Activated CD4-positive, alpha-beta memory T cell treated with anti-CD3 and anti-CD28 coated beads, Interleukin-2, amount 10 ng/mL, durations not matched to agents 7 days and 5 days (primary cell): ENCODE measurements around the gene ROR2. TPM values are rescaled to one million over a fixed set of nuclear protein-coding genes. Genes with fewer than 3 reads are reported as not detected.

Source experiments
- CTCF ChIA-PET: fragments of 350-600 bp; sonication (Branson Sonifier 250); formaldehyde crosslinking; loops from one replicate; lab custom pipeline; 2021; ENCODE audit warnings: antibody characterized with exemption, inconsistent platforms; lab: Charles Lee
- POLR2A ChIA-PET: fragments of 350-600 bp; sonication (Branson Sonifier 250); formaldehyde crosslinking; loops from one replicate; lab custom pipeline; 2021; ENCODE audit warnings: antibody characterized with exemption; lab: Charles Lee
- DNase-seq: peaks from one replicate; pipeline ENCODE4 v3.0.0-alpha.2; 2020
- H3K27ac Mint-ChIP-seq: one replicate; pipeline ENCODE4 v1.8.0; 2021; ENCODE audit warnings: mild to moderate bottlenecking, mixed read lengths
- H3K27me3 Mint-ChIP-seq: one replicate; pipeline ENCODE4 v1.8.0; 2021; ENCODE audit warnings: mixed read lengths
- H3K36me3 Mint-ChIP-seq: one replicate; pipeline ENCODE4 v1.8.0; 2021; ENCODE audit warnings: low read depth, mixed read lengths
- H3K4me1 Mint-ChIP-seq: one replicate; pipeline ENCODE4 v1.8.0; 2021; ENCODE audit warnings: mixed read lengths
- H3K4me3 Mint-ChIP-seq: one replicate; pipeline ENCODE4 v1.8.0; 2021; ENCODE audit warnings: mild to moderate bottlenecking, mixed read lengths
- H3K9me3 Mint-ChIP-seq: one replicate; pipeline ENCODE4 v1.8.0; 2021; ENCODE audit warnings: mixed read lengths
- total RNA-seq, 2 experiments: library from RNA; stranded (reverse); gene quantifications; one replicate each; pipeline ENCODE4 v1.2.3, GENCODE V29; 2021

ROR2 gene
- total RNA-seq, 2 experiments from 2014 or later, result 2.1 TPM

DNA sequence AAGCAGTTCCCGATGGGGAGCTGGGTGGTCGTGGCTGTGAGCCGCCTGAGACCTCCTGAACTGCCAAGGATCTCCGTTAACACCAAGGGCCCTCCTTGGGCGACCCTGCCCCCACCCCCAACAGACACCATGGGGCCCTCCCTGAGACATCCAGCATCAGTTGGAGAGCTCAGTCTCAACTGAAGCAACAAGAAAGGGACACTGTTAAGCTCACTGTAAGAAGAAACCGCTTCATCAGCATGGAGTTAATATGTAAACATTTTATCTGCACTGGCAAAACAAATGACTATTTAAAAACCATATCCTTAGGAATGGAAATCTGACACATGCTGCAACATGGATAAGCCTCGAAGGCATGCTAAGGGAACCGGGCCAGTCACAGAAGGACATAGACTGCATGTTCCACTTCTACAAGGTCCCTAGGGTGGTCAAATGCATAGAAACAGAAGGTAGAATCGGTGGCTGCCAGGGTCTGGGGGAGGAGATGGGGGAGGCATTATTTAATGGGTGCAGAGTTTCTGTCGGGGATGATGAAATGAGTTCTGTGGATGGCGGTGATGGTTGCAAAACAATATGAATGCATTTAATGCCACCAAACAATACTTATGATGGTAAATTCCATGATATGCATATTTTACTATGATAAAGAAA lies 47.4 kb downstream of the ROR2 start:
- Mint-ChIP-seq H3K27ac (no peak overlapping the region), H3K27me3 (peaks cover 13% of the 10 kb centered on the region), H3K4me3 (no peak overlapping the region), H3K4me1 (peaks cover 9% of the 10 kb centered on the region), H3K36me3 (no peaks in the 10 kb centered on the region), H3K9me3 (no peaks in the 10 kb centered on the region)
- CTCF ChIA-PET, result no interaction called here
- no peak for DNase-seq
- POLR2A ChIA-PET, result no interaction called here

- CTCF ChIA-PET, result interaction anchor here (1.2 kb wide), 1 partner anchor 49 kb away, joined by 3 read pairs; the partner anchor contains the start of gene ROR2
- peaks cover 23% of the 10 kb centered on the region for H3K27me3 Mint-ChIP-seq
- POLR2A ChIA-PET, result no interaction called here
- no peak overlapping the region for H3K27ac Mint-ChIP-seq
- DNase-seq, result no peak
- no peaks in the 10 kb centered on the region for H3K4me1 Mint-ChIP-seq
- no peak overlapping the region for H3K4me3 Mint-ChIP-seq
- H3K9me3 Mint-ChIP-seq, result no peaks in the 10 kb centered on the region
- no peaks in the 10 kb centered on the region for H3K36me3 Mint-ChIP-seq
Measured at GRCh38 chr9:91900797-91901177, 49.2 kb downstream of the ROR2 start.

DNA sequence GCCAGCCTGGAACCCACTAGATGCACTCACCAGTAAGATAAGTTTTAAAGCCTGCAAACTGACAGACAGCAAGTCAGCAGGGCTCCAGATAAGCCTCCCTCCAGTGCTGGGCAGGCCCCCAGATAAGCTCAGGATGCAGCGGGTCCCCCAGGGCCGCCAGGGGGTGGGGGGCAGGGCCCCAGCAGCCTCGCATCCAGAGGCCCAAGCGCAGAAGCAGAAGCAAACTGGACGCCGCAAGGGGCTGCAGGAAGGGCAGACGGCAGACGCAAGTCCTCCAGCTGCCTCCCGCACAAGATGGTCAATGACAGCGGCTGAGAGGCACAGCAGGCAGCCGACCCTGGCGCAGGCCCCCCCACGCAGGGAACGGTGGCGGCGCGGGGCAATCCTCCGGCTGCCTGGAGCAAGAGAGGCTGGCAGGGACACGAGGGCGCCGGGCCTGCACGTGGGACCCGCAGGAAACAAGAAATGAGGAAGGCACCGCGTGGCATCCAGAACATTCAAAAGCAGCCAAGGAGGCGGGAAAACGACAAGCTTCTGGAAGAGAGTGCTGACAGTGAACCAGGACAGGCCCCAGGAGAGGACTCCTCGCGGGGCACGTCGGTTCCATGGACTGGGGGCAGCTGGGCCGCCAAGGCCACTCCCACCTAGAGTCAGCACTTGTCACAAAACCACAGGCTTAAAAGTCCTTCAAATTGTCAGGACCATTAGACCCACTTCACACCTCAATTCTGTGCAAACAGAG lies 49.8 kb downstream of the ROR2 start:
- POLR2A ChIA-PET, result no interaction called here
- Mint-ChIP-seq H3K27ac (no peak overlapping the region), H3K27me3 (peaks cover 24% of the 10 kb centered on the region), H3K9me3 (no peaks in the 10 kb centered on the region), H3K4me1 (no peaks in the 10 kb centered on the region), H3K36me3 (no peaks in the 10 kb centered on the region), H3K4me3 (no peak overlapping the region)
- DNase-seq, result no peak
- CTCF ChIA-PET, result interaction anchor here (1.2 kb wide), 1 partner anchor 50 kb away, joined by 3 read pairs; the partner anchor contains the start of gene ROR2

DNA sequence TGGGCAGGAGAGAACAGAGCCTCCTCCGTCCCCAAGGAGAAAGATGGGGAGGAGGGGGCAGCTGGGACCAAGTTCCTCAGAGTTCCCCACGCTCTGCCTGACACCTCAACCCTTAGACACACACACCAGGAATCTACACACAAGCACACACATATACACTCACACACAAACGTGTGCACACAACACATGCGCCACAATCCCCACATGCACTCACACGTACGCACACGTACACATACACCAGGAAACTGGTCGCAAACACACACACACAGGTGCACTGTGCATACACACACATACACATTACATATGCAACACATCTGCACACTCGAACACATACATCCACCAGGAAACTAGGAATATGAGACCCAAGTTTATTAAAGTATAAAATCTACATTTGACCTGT lies 50.4 kb downstream of the ROR2 start:
- no peaks in the 10 kb centered on the region for H3K4me1 Mint-ChIP-seq
- H3K27ac Mint-ChIP-seq, result no peak overlapping the region
- DNase-seq, result no peak
- no peaks in the 10 kb centered on the region for H3K36me3 Mint-ChIP-seq
- no peak overlapping the region for H3K4me3 Mint-ChIP-seq
- POLR2A ChIA-PET, result no interaction called here
- peaks cover 29% of the 10 kb centered on the region for H3K27me3 Mint-ChIP-seq
- CTCF ChIA-PET, result no interaction called here
- no peaks in the 10 kb centered on the region for H3K9me3 Mint-ChIP-seq

DNA sequence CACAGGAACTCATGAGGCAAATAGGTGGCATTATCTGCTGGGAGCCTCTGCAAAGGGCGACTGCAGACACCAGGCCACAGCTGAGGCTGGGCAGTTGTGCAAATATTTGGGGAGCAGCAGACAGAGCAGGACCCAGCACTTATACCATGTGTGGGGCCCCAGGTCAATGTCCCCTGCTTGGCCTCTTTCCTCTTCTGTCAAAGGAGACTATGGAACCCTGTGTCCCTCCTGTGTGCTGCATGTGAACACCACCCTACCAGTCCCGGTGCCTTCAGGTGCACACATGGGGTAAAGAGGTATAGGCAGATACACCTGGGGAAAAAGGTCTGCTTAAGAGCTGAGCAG lies 50.8 kb downstream of the ROR2 start:
- no peak overlapping the region for H3K27ac Mint-ChIP-seq
- CTCF ChIA-PET, result no interaction called here
- no peak for DNase-seq

DNA sequence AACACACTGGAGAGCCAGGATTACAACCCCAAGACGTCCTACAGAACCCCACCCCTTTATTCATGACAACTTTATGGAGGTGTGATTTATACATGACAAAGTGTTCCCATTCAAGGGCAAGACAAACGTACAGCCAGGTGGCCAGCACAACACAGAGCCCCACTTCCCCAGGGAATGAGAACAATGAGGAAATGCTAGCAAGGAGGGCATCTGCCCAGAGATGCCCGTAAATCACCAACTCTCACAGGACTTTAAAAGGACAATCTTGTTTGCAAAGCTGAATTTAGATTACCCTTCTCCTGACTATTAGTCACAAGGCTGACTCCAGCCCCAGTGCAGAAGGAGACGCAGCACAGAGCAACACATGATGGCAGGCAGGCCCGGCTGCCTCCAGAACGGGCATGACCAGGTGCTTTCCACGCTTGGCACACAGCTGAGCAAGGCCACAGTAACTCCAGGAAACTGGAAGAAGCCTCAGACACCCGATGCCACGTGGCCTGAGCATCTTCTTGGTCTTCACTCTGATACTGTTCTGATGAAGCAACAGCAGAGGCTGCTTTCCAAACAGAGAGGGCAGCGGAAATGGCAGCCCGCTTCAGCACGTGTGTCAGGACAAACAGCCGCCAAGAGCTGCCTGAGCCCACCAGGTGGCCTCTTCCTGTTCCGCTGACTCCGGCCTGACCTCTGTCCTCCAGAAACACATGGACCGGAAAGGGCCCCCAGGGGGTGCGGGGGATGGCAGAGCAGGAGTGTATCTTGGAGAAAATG lies 51.4 kb downstream of the ROR2 start:
- Mint-ChIP-seq H3K27me3 (peaks cover 35% of the 10 kb centered on the region), H3K36me3 (no peaks in the 10 kb centered on the region), H3K4me1 (no peaks in the 10 kb centered on the region), H3K27ac (no peak overlapping the region), H3K9me3 (no peaks in the 10 kb centered on the region), H3K4me3 (no peak overlapping the region)
- no peak for DNase-seq
- POLR2A ChIA-PET, result no interaction called here
- CTCF ChIA-PET, result no interaction called here

More for the DNA sequence above, 50.8 kb downstream of the ROR2 start:
- Mint-ChIP-seq H3K4me3 (no peak overlapping the region), H3K4me1 (no peaks in the 10 kb centered on the region), H3K9me3 (no peaks in the 10 kb centered on the region), H3K27me3 (peaks cover 33% of the 10 kb centered on the region), H3K36me3 (no peaks in the 10 kb centered on the region)
- POLR2A ChIA-PET, result no interaction called here

GRCh38 chr9:91897201-91897600 lies 52.8 kb downstream of the ROR2 start:
- H3K36me3 Mint-ChIP-seq, result no peaks in the 10 kb centered on the region
- DNase-seq, result no peak
- no peaks in the 10 kb centered on the region for H3K9me3 Mint-ChIP-seq
- no peak overlapping the region for H3K4me3 Mint-ChIP-seq
- H3K27ac Mint-ChIP-seq, result no peak overlapping the region
- peaks cover 32% of the 10 kb centered on the region for H3K27me3 Mint-ChIP-seq
- POLR2A ChIA-PET, result no interaction called here
- CTCF ChIA-PET, result no interaction called here
- no peaks in the 10 kb centered on the region for H3K4me1 Mint-ChIP-seq

- no peak for DNase-seq
- Mint-ChIP-seq H3K4me1 (no peaks in the 10 kb centered on the region), H3K27ac (no peak overlapping the region), H3K9me3 (no peaks in the 10 kb centered on the region), H3K27me3 (peaks cover 32% of the 10 kb centered on the region), H3K36me3 (no peaks in the 10 kb centered on the region), H3K4me3 (no peak overlapping the region)
- POLR2A ChIA-PET, result no interaction called here
- CTCF ChIA-PET, result no interaction called here
Measured at GRCh38 chr9:91896513-91897121, 53.4 kb downstream of the ROR2 start.

GRCh38 chr9:91896097-91896496 lies 53.9 kb downstream of the ROR2 start:
- ChIA-PET POLR2A (no interaction called here), CTCF (no interaction called here)
- no peak for DNase-seq
- Mint-ChIP-seq H3K36me3 (no peaks in the 10 kb centered on the region), H3K4me3 (no peak overlapping the region), H3K27ac (no peak overlapping the region), H3K9me3 (no peaks in the 10 kb centered on the region), H3K27me3 (peaks cover 32% of the 10 kb centered on the region), H3K4me1 (no peaks in the 10 kb centered on the region)

DNA sequence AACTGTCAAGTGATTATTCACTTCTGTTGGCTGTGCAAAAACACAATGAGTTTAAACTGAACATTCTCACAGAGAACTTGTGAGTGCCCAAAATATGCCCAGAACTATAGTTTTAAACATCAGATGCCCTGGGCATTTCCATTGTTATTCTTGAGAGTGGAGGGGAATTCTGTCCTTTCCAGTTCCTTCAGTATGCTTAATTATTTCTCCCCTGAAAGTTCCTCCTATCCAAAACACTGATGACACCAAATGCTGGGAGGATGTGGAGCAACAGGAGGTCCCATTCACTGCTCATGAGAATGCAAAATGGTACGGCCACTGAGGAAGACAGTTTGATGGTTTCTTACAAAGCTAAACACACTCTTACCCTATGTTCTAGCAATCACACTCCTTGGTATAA lies 55.5 kb downstream of the ROR2 start:
- no peak overlapping the region for H3K4me3 Mint-ChIP-seq
- ChIA-PET CTCF (no interaction called here), POLR2A (no interaction called here)

GRCh38 chr9:91894023-91894422 lies 56.0 kb downstream of the ROR2 start:
- Mint-ChIP-seq H3K4me1 (no peaks in the 10 kb centered on the region), H3K9me3 (no peaks in the 10 kb centered on the region), H3K27me3 (peaks cover 37% of the 10 kb centered on the region), H3K4me3 (no peak overlapping the region), H3K36me3 (no peaks in the 10 kb centered on the region), H3K27ac (no peak overlapping the region)
- POLR2A ChIA-PET, result no interaction called here
- CTCF ChIA-PET, result no interaction called here
- DNase-seq, result no peak

More for the DNA sequence above, 55.5 kb downstream of the ROR2 start:
- H3K36me3 Mint-ChIP-seq, result no peaks in the 10 kb centered on the region
- DNase-seq, result no peak
- no peaks in the 10 kb centered on the region for H3K4me1 Mint-ChIP-seq
- H3K9me3 Mint-ChIP-seq, result no peaks in the 10 kb centered on the region
- H3K27ac Mint-ChIP-seq, result no peak overlapping the region
- H3K27me3 Mint-ChIP-seq, result peaks cover 36% of the 10 kb centered on the region

- CTCF ChIA-PET, result no interaction called here
- Mint-ChIP-seq H3K27me3 (peaks cover 43% of the 10 kb centered on the region), H3K4me1 (no peaks in the 10 kb centered on the region)
Measured at GRCh38 chr9:91891915-91892314, 58.1 kb downstream of the ROR2 start.

DNA sequence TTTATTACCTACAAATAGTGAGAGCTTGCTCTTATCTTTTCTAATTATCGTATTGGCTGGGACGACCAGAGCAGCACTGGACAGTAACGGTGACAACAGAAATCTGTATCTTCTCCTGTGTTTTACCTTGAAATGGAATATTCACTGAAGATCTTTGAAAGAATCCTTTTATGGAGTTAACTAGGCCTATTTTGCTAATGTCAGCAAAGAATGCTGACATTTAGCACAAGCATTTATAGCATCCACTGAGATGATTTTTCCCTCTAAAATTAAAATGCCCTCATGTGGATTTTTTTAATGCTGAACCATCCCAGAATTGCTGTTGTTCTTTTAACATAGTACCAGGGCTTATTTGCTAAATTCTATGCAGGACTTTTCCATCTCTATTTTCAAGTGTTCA lies 59.4 kb downstream of the ROR2 start:
- Mint-ChIP-seq H3K27me3 (peaks cover 36% of the 10 kb centered on the region), H3K36me3 (no peaks in the 10 kb centered on the region), H3K4me1 (no peaks in the 10 kb centered on the region), H3K27ac (no peak overlapping the region), H3K4me3 (no peak overlapping the region), H3K9me3 (no peaks in the 10 kb centered on the region)
- CTCF ChIA-PET, result no interaction called here
- no peak for DNase-seq
- POLR2A ChIA-PET, result no interaction called here

More at GRCh38 chr9:91891915-91892314, 58.1 kb downstream of the ROR2 start:
- H3K9me3 Mint-ChIP-seq, result no peaks in the 10 kb centered on the region
- POLR2A ChIA-PET, result no interaction called here
- H3K27ac Mint-ChIP-seq, result no peak overlapping the region
- no peak for DNase-seq
- H3K4me3 Mint-ChIP-seq, result no peak overlapping the region
- H3K36me3 Mint-ChIP-seq, result no peaks in the 10 kb centered on the region
